Ishikawa (cell line): Measurements from ENCODE around the gene TRRAP.

Experiments
- EP300 ChIP-seq: IDR thresholded peaks from 2 replicates; pipeline ENCODE4 v1.6.1; 2012; ENCODE audit warnings: borderline replicate concordance
- FOXM1 ChIP-seq: IDR thresholded peaks from 2 replicates; pipeline ENCODE4 v1.6.1; 2012; ENCODE audit warnings: low read depth, borderline replicate concordance
- NFIC ChIP-seq: IDR thresholded peaks from 2 replicates; pipeline ENCODE4 v1.6.1; 2012
- TF ChIP-seq, protein P1 (sequence below): IDR thresholded peaks from 2 replicates; pipeline ENCODE4 v1.6.1; 2012
- TF ChIP-seq, protein P2 (sequence below): IDR thresholded peaks from 2 replicates; pipeline ENCODE4 v1.6.1; 2012

DNA sequence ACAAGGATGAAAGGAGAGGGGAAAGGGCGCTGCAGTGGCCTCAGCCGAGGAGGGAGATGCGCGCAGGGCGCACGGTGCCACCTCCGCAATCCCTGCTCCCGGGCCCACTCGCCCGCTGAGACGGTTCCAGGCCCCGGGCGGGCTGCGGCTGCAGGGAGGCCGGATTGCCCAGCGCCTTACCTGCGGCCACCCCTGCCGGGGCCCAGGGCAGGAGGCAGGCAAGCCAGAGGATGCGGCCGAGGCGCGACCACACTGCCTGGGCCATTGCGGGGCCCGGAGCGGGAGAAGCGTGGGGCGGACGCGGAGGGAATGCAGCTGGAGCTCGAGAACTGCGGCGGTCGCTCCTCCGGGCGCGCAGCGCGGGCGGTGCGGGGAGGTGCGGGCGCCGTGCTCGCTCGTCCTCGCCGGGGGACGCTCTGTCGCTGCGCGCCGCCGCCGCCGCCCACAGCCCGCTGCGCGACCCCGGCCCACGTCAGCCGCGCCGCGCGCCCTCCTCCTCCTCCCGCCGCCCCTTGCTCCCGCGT lies 8.7 kb upstream of the TRRAP start, which contains the start of gene TMEM130:
- TF ChIP-seq NFIC (no peak), EP300 (no peak), FOXM1 (no peak)
- TF ChIP-seq, protein P1, sequence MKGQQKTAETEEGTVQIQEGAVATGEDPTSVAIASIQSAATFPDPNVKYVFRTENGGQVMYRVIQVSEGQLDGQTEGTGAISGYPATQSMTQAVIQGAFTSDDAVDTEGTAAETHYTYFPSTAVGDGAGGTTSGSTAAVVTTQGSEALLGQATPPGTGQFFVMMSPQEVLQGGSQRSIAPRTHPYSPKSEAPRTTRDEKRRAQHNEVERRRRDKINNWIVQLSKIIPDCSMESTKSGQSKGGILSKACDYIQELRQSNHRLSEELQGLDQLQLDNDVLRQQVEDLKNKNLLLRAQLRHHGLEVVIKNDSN: no peak
- TF ChIP-seq, protein P2, sequence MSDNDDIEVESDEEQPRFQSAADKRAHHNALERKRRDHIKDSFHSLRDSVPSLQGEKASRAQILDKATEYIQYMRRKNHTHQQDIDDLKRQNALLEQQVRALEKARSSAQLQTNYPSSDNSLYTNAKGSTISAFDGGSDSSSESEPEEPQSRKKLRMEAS: no peak
